K562 (cell line): ENCODE results near the gene CAVIN1. TPM values are rescaled to one million over a fixed set of nuclear protein-coding genes. Genes with fewer than 3 reads are reported as not detected.

Experiments
- BRF2 ChIP-seq: IDR thresholded peaks from 3 replicates; pipeline ENCODE4 v1.6.1; 2011; ENCODE audit warnings: borderline replicate concordance, mild to moderate bottlenecking; ENCODE audit not compliant: insufficient read length, insufficient read depth
- DPF2 ChIP-seq: fragments of 450-650 bp; IDR thresholded peaks from 2 replicates; pipeline ENCODE4 v1.6.1; 2016
- ETS1 ChIP-seq: conservative IDR thresholded peaks from 2 replicates; pipeline ENCODE4 v1.6.1; 2011; ENCODE audit warnings: low read depth, mild to moderate bottlenecking, low read length; ENCODE audit not compliant: control insufficient read depth
- FOXM1 ChIP-seq, 2 experiments: fragments of 450-650 bp in 1 of 2; sonication (generic) in 1 of 2; formaldehyde crosslinking in 1 of 2; IDR thresholded peaks; 2 replicates each; pipeline versions ENCODE4 v1.6.1 to v1.9.0; 2017 to 2022; ENCODE audit warnings: low read depth in 2 of 2, mild to moderate bottlenecking in 2 of 2, missing genetic modification reagents in 1 of 2, moderate library complexity in 1 of 2
- MAFF ChIP-seq: IDR thresholded peaks from 2 replicates; pipeline ENCODE4 v1.6.1; 2012; ENCODE audit warnings: low read length, improper control_type of control experiment
- MEIS2 ChIP-seq: fragments of 450-650 bp; IDR thresholded peaks from 2 replicates; pipeline ENCODE4 v1.6.1; 2014; ENCODE audit warnings: mild to moderate bottlenecking; ENCODE audit not compliant: partially characterized antibody
- MTA3 ChIP-seq: fragments of 450-650 bp; formaldehyde crosslinking; IDR thresholded peaks from 2 replicates; pipeline ENCODE4 v1.6.1; 2017; ENCODE audit warnings: mild to moderate bottlenecking, borderline replicate concordance
- NFIC ChIP-seq: fragments of 450-650 bp; IDR thresholded peaks from 2 replicates; pipeline ENCODE4 v1.6.1; 2017; ENCODE audit warnings: mild to moderate bottlenecking, inconsistent platforms
- ZBTB33 ChIP-seq: sonication (generic); formaldehyde crosslinking; IDR thresholded peaks from 2 replicates; pipeline ENCODE4 v1.8.1; 2023; ENCODE audit warnings: mild to moderate bottlenecking, missing genetic modification reagents
- ZNF407 ChIP-seq: fragments of 450-650 bp; IDR thresholded peaks from 2 replicates; pipeline ENCODE4 v1.6.1; 2016; ENCODE audit warnings: low read depth
- polyA plus RNA-seq, 8 experiments: library from polyadenylated mRNA; depleted of rRNA in 4 of 8; stranded (reverse) in 5 of 8; unstranded in 3 of 8; fragments of >200 nt; fragmentation: Nextera tagmentation in 2 of 8; fragmentation: Illumina TruSeq in 1 of 8; extraction: Ambion mirVana in 2 of 8; extraction: Trizol in 1 of 8; gene quantifications; 2 replicates each; pipeline versions ENCODE4 v1.2.1 to v1.2.3, GENCODE V29; 2011 to 2014; ENCODE audit warnings: inconsistent platforms in 1 of 8, missing spikeins in 1 of 8
- total RNA-seq, 7 experiments: library from RNA; depleted of rRNA in 6 of 7; stranded (reverse); fragments of >200 nt in 6 of 7; fragmentation: Illumina TruSeq in 2 of 7; extraction: Trizol in 2 of 7; gene quantifications; 2 replicates each; pipeline versions ENCODE4 v1.2.1 to v1.2.3, GENCODE V29; 2011 to 2021; ENCODE audit warnings: low replicate concordance in 1 of 7

The CAVIN1 gene
- total and polyA plus RNA-seq, 9 of the 15 experiments (the other 6 are each of a cell fraction or from before 2014, with no cell fraction given) = 6.8 to 162 (median 74.5) TPM

GRCh38 chr17:42388381-42389134 lies 34.5 kb downstream of the CAVIN1 start, which contains the start of gene STAT3 (continued):
- TF ChIP-seq ZNF407 (no peak), MEIS2 (peak; percentile 74), MAFF (no peak), MTA3 (peak; percentile 95), ZBTB33 (CRISPR knock-in tag) (peak; percentile 62), FOXM1 (IDR thresholded peaks at IDR 0.05; ENCODE audit: low read depth) (0 out of 2 replicates have a peak, but pooled peaks have one; percentile 14), FOXM1 (CRISPR knock-in tag; IDR thresholded peaks at IDR 0.05; ENCODE audit: low read depth) (no peak; the same call in 1 of the 2 replicates), DPF2 (peak; percentile 61), BRF2 (no peak), NFIC (peak; percentile 31), ETS1 (peak; percentile 70)
